HEK293 (cell line): ENCODE data around the gene PRKACB.

Experiments
- CTCF ChIA-PET: fragments of 350-600 bp; formaldehyde crosslinking; extraction: SDS; loops from one replicate; lab custom pipeline; 2021; ENCODE audit warnings: antibody characterized with exemption; lab: Yijun Ruan, JAX
- POLR2A ChIA-PET: fragments of 300-600 bp; formaldehyde crosslinking; extraction: SDS; loops from one replicate; lab custom pipeline; 2020; ENCODE audit warnings: antibody characterized with exemption, inconsistent platforms; lab: Yijun Ruan, JAX
- H3K27ac ChIP-seq: fragments of 200-500 bp; sonication (Bioruptor generic); 2 replicates; pipeline ENCODE4 v1.5.1; 2014; ENCODE audit warnings: low read depth, low read length, control low read depth, inconsistent platforms; ENCODE audit errors: extremely low read depth
- H3K36me3 ChIP-seq, 2 experiments: fragments of 200-500 bp in 1 of 2; sonication (Bioruptor generic) in 1 of 2; 1 replicate in 1 of 2; 2 replicates in 1 of 2; pipeline ENCODE4 v1.5.1; 2014 to 2017; ENCODE audit warnings: inconsistent platforms in 2 of 2, low read length in 2 of 2; ENCODE audit not compliant: control insufficient read depth in 2 of 2, insufficient read depth in 1 of 2
- H3K4me1 ChIP-seq: fragments of 200-500 bp; sonication (Bioruptor generic); 2 replicates; pipeline ENCODE4 v1.5.1; 2014; ENCODE audit warnings: mild to moderate bottlenecking, low read length, inconsistent platforms; ENCODE audit not compliant: control insufficient read depth, insufficient read depth
- H3K4me3 ChIP-seq: 2 replicates; pipeline ENCODE4 v1.5.1; 2011; ENCODE audit warnings: low read depth, mild to moderate bottlenecking, control low read depth, low read length, moderate library complexity
- H3K9me3 ChIP-seq: fragments of 200-500 bp; sonication (Bioruptor generic); 2 replicates; pipeline ENCODE4 v1.5.1; 2014; ENCODE audit warnings: low read depth, low read length, inconsistent platforms; ENCODE audit not compliant: control insufficient read depth, insufficient read depth
- BCL11B ChIP-seq: fragments of 450-650 bp; formaldehyde crosslinking; IDR thresholded peaks from 2 replicates; pipeline ENCODE4 v1.5.1; 2016; ENCODE audit warnings: low read depth, missing biosample characterization, missing genetic modification characterization
- BCL6B ChIP-seq: fragments of 450-650 bp; formaldehyde crosslinking; IDR thresholded peaks from 2 replicates; pipeline ENCODE4 v1.5.1; 2017; ENCODE audit warnings: missing biosample characterization, missing genetic modification characterization
- GLI2 ChIP-seq: fragments of 450-650 bp; formaldehyde crosslinking; IDR thresholded peaks from 2 replicates; pipeline ENCODE4; 2017; ENCODE audit warnings: missing biosample characterization, missing genetic modification characterization, low read depth, borderline replicate concordance
- KLF16 ChIP-seq: fragments of 450-650 bp; formaldehyde crosslinking; IDR thresholded peaks from 2 replicates; pipeline ENCODE4 v1.5.1; 2017; ENCODE audit warnings: missing biosample characterization, missing genetic modification characterization
- MEIS1 ChIP-seq: sonication (generic); formaldehyde crosslinking; IDR thresholded peaks from 2 replicates; pipeline ENCODE4 v1.8.1; 2022; ENCODE audit warnings: missing genetic modification reagents, mild to moderate bottlenecking, borderline replicate concordance
- SCRT2 ChIP-seq: fragments of 450-650 bp; formaldehyde crosslinking; IDR thresholded peaks from 2 replicates; pipeline ENCODE4 v1.5.1; 2016; ENCODE audit warnings: missing biosample characterization, missing genetic modification characterization
- SP7 ChIP-seq: fragments of 450-650 bp; formaldehyde crosslinking; IDR thresholded peaks from 2 replicates; pipeline ENCODE4 v1.5.1; 2016; ENCODE audit warnings: missing biosample characterization, missing genetic modification characterization
- ZBTB49 ChIP-seq: fragments of 450-650 bp; formaldehyde crosslinking; IDR thresholded peaks from 2 replicates; pipeline ENCODE4 v1.5.1; 2016; ENCODE audit warnings: missing biosample characterization, missing genetic modification characterization, low read depth
- ZFP3 ChIP-seq: fragments of 450-650 bp; formaldehyde crosslinking; IDR thresholded peaks from 2 replicates; pipeline ENCODE4 v1.5.1; 2016; ENCODE audit warnings: low read depth, missing biosample characterization, missing genetic modification characterization
- ZNF148 ChIP-seq: fragments of 450-650 bp; formaldehyde crosslinking; IDR thresholded peaks from 2 replicates; pipeline ENCODE4 v1.5.0; 2017; ENCODE audit warnings: missing biosample characterization, missing genetic modification characterization, borderline replicate concordance
- ZNF324 ChIP-seq: fragments of 450-650 bp; formaldehyde crosslinking; IDR thresholded peaks from 2 replicates; pipeline ENCODE4 v1.5.1; 2016; ENCODE audit warnings: missing biosample characterization, missing genetic modification characterization
- ZNF354C ChIP-seq: fragments of 450-650 bp; formaldehyde crosslinking; IDR thresholded peaks from 2 replicates; pipeline ENCODE4 v1.5.1; 2016; ENCODE audit warnings: missing biosample characterization, missing genetic modification characterization, low read depth, borderline replicate concordance
- ZNF404 ChIP-seq: fragments of 450-650 bp; formaldehyde crosslinking; IDR thresholded peaks from 2 replicates; pipeline ENCODE4 v1.5.1; 2017; ENCODE audit warnings: missing biosample characterization, missing genetic modification characterization
- ZNF529 ChIP-seq: fragments of 450-650 bp; formaldehyde crosslinking; IDR thresholded peaks from 2 replicates; pipeline ENCODE4 v1.5.1; 2017; ENCODE audit warnings: missing genetic modification characterization, missing biosample characterization; ENCODE audit not compliant: insufficient replicate concordance
- ZNF544 ChIP-seq: fragments of 450-650 bp; formaldehyde crosslinking; IDR thresholded peaks from 2 replicates; pipeline ENCODE4 v1.5.0; 2017; ENCODE audit warnings: missing biosample characterization, missing genetic modification characterization
- ZNF560 ChIP-seq: fragments of 450-650 bp; formaldehyde crosslinking; IDR thresholded peaks from 2 replicates; pipeline ENCODE4 v1.5.1; 2017; ENCODE audit warnings: missing biosample characterization, missing genetic modification characterization, borderline replicate concordance
- ZNF677 ChIP-seq: fragments of 450-650 bp; IDR thresholded peaks from 2 replicates; pipeline ENCODE4 v1.5.0; 2018; ENCODE audit warnings: missing biosample characterization, mild to moderate bottlenecking, missing genetic modification characterization, moderate library complexity
- ZNF704 ChIP-seq: fragments of 450-650 bp; formaldehyde crosslinking; IDR thresholded peaks from 2 replicates; pipeline ENCODE4 v1.5.1; 2016; ENCODE audit warnings: missing biosample characterization, missing genetic modification characterization
- ZNF776 ChIP-seq: fragments of 450-650 bp; formaldehyde crosslinking; IDR thresholded peaks from 2 replicates; pipeline ENCODE4 v1.5.0; 2017; ENCODE audit warnings: missing biosample characterization, missing genetic modification characterization, borderline replicate concordance
- ZNF791 ChIP-seq: fragments of 450-650 bp; formaldehyde crosslinking; IDR thresholded peaks from 2 replicates; pipeline ENCODE4 v1.5.1; 2016; ENCODE audit warnings: missing biosample characterization, missing genetic modification characterization
- ZNF843 ChIP-seq: fragments of 450-650 bp; formaldehyde crosslinking; IDR thresholded peaks from 2 replicates; pipeline ENCODE4 v1.5.1; 2016; ENCODE audit warnings: missing biosample characterization, missing genetic modification characterization
- TF ChIP-seq, protein P1 (sequence below): fragments of 450-650 bp; formaldehyde crosslinking; conservative IDR thresholded peaks from 2 replicates; pipeline ENCODE4 v1.5.1; 2016; ENCODE audit warnings: low read depth, missing biosample characterization, missing genetic modification characterization
- TF ChIP-seq, protein P2 (sequence below): fragments of 450-650 bp; formaldehyde crosslinking; IDR thresholded peaks from 2 replicates; pipeline ENCODE4; 2016; ENCODE audit warnings: missing biosample characterization, missing genetic modification characterization

PRKACB gene

DNA sequence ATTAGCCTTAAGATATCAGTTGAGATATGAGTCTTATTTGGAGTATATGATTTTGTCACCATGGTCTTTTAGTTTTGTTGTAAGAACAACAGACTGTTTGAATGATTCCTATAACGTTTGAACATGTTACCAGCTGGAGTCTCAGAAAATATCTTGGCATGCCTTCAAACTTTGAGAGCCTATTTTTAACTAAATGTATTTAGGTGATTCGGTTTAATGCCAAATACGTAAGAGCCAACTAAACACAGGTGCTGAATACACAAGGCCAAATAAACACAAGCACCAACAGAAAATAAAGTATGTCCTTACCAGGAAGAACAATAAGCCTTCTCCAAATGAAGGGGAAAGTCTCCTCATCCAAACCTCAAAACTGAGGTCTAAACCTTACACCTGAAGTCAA, 48.6 kb downstream of the PRKACB start:
- CTCF ChIA-PET: no interaction called here
- Histone ChIP-seq H3K27ac (no peak overlapping the region), H3K4me3 (no peak overlapping the region), H3K9me3 (no peaks in the 10 kb centered on the region), H3K36me3 (peaks cover 0 to 9% of the 10 kb centered on the region in 2 experiments; a peak in 1 of 3 replicates), H3K4me1 (no peaks in the 10 kb centered on the region)
- TF ChIP-seq GLI2 (tag by site-specific recombination) (no peak), ZNF324 (no peak), ZNF776 (tag by site-specific recombination) (no peak), ZNF148 (tag by site-specific recombination) (no peak), ZNF544 (tag by site-specific recombination) (no peak), ZNF354C (tag by site-specific recombination) (no peak), ZNF843 (tag by site-specific recombination) (no peak), BCL11B (tag by site-specific recombination) (no peak)
- POLR2A ChIA-PET: no interaction called here

- ChIA-PET POLR2A (no interaction called here), CTCF (no interaction called here)
- no peak overlapping the region for H3K4me3 ChIP-seq
- peaks cover 0 to 10% of the 10 kb centered on the region in 2 experiments; a peak in 2 of 3 replicates for H3K36me3 ChIP-seq
- H3K4me1 ChIP-seq: peaks cover 5% of the 10 kb centered on the region
- H3K9me3 ChIP-seq: no peaks in the 10 kb centered on the region
- no peak overlapping the region for H3K27ac ChIP-seq
- TF ChIP-seq ZFP3 (tag by site-specific recombination) (no peak), ZNF560 (tag by site-specific recombination) (no peak), ZNF776 (tag by site-specific recombination) (no peak), ZNF791 (tag by site-specific recombination) (no peak), BCL6B (tag by site-specific recombination) (no peak), SCRT2 (tag by site-specific recombination) (no peak), ZNF704 (tag by site-specific recombination) (no peak), KLF16 (no peak), SP7 (tag by site-specific recombination) (no peak), ZNF404 (tag by site-specific recombination) (no peak), ZNF529 (tag by site-specific recombination) (no peak), ZNF677 (no peak), MEIS1 (CRISPR knock-in tag) (no peak), ZBTB49 (tag by site-specific recombination) (no peak), ZNF843 (tag by site-specific recombination) (no peak)
- TF ChIP-seq, protein P1, sequence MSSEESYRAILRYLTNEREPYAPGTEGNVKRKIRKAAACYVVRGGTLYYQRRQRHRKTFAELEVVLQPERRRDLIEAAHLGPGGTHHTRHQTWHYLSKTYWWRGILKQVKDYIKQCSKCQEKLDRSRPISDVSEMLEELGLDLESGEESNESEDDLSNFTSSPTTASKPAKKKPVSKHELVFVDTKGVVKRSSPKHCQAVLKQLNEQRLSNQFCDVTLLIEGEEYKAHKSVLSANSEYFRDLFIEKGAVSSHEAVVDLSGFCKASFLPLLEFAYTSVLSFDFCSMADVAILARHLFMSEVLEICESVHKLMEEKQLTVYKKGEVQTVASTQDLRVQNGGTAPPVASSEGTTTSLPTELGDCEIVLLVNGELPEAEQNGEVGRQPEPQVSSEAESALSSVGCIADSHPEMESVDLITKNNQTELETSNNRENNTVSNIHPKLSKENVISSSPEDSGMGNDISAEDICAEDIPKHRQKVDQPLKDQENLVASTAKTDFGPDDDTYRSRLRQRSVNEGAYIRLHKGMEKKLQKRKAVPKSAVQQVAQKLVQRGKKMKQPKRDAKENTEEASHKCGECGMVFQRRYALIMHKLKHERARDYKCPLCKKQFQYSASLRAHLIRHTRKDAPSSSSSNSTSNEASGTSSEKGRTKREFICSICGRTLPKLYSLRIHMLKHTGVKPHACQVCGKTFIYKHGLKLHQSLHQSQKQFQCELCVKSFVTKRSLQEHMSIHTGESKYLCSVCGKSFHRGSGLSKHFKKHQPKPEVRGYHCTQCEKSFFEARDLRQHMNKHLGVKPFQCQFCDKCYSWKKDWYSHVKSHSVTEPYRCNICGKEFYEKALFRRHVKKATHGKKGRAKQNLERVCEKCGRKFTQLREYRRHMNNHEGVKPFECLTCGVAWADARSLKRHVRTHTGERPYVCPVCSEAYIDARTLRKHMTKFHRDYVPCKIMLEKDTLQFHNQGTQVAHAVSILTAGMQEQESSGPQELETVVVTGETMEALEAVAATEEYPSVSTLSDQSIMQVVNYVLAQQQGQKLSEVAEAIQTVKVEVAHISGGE (tag by site-specific recombination): no peak
- TF ChIP-seq, protein P2, sequence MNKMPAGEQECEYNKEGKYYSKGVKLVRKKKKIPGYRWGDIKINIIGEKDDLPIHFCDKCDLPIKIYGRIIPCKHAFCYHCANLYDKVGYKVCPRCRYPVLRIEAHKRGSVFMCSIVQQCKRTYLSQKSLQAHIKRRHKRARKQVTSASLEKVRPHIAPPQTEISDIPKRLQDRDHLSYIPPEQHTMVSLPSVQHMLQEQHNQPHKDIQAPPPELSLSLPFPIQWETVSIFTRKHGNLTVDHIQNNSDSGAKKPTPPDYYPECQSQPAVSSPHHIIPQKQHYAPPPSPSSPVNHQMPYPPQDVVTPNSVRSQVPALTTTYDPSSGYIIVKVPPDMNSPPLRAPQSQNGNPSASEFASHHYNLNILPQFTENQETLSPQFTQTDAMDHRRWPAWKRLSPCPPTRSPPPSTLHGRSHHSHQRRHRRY (tag by site-specific recombination): no peak
Measured at GRCh38 chr1:84198832-84199231, 54.8 kb downstream of the PRKACB start.
